ENCODE measurements around the gene RAB6A.
"Not testable (repeated sequence)": the region's sequence is repeated elsewhere in the genome, so short reads cannot be mapped to it uniquely, and the experiment has no call there.

Gene RAB6A

DNA sequence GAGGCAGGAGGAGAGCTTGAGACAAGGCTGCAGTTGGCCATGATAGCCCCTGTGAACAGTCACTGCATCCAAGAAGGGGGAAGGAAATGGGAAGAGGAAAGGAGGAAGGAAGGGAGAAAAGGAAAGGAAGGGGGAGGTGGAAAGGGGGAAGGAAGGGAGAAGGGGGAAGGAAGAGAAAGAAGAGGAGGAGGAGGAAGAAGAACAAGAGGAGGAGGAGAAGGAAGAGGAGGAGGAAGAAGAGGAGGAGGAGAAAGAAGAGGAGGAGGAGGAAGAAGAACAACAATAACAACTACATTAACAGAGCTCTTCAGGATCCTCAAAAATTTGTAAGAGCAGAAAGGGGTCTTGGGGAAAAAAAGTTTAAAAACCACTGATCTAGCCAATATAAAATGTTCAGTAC is 5.2 kb downstream of the RAB6A start:
- Histone ChIP-seq H3K4me2 (no peak overlapping the region), H3K36me3 (ENCODE audit: insufficient read depth) (no peaks in the 10 kb centered on the region), H3K27ac (no peak overlapping the region), H4K20me1 (ENCODE audit: insufficient read depth) (no peaks in the 10 kb centered on the region), H3K27me3 (ENCODE audit: insufficient read depth, low read depth) (no peaks in the 10 kb centered on the region), H3K9ac (no peak overlapping the region), H3K4me1 (ENCODE audit: low read depth, poor library complexity, severe bottlenecking) (peaks cover 16% of the 10 kb centered on the region), H2AFZ (ENCODE audit: low read depth) (no peak overlapping the region), H3K4me3 (IDR thresholded peaks at IDR 0.05; ENCODE audit: insufficient read depth, low read depth, low read length) (no peak overlapping the region), H3K79me2 (ENCODE audit: insufficient read depth, low read depth) (peaks cover 46% of the 10 kb centered on the region)
- TF ChIP-seq, protein P1, sequence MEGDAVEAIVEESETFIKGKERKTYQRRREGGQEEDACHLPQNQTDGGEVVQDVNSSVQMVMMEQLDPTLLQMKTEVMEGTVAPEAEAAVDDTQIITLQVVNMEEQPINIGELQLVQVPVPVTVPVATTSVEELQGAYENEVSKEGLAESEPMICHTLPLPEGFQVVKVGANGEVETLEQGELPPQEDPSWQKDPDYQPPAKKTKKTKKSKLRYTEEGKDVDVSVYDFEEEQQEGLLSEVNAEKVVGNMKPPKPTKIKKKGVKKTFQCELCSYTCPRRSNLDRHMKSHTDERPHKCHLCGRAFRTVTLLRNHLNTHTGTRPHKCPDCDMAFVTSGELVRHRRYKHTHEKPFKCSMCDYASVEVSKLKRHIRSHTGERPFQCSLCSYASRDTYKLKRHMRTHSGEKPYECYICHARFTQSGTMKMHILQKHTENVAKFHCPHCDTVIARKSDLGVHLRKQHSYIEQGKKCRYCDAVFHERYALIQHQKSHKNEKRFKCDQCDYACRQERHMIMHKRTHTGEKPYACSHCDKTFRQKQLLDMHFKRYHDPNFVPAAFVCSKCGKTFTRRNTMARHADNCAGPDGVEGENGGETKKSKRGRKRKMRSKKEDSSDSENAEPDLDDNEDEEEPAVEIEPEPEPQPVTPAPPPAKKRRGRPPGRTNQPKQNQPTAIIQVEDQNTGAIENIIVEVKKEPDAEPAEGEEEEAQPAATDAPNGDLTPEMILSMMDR (conservative IDR thresholded peaks at IDR 0.05; ENCODE audit: low read depth, low read length), result no peak

DNA sequence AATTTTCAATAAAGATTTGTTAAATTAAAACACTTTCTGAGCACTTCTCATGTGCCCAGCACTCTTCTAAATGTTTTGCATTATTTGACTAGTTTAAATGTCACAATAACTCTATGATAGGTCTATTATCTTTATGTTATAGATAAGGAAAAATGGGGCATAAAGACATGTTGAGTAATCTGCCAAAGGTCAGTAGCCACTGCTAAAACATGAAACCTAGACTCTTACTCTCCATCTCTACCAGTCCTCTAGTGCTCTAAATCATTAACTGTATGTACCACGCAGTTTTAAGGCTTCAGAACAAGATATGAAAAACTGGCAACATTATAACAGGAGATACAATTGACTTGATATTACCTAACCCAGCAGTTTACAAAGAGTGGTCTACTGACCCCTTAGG is 6.9 kb downstream of the RAB6A start:
- Histone ChIP-seq H2AFZ (ENCODE audit: low read depth) (no peak overlapping the region), H3K36me3 (ENCODE audit: insufficient read depth) (no peaks in the 10 kb centered on the region), H3K27me3 (ENCODE audit: insufficient read depth, low read depth) (no peaks in the 10 kb centered on the region), H3K4me3 (IDR thresholded peaks at IDR 0.05; ENCODE audit: insufficient read depth, low read depth, low read length) (no peak overlapping the region), H3K9ac (no peak overlapping the region), H3K79me2 (ENCODE audit: insufficient read depth, low read depth) (peaks cover 38% of the 10 kb centered on the region), H3K4me1 (ENCODE audit: low read depth, poor library complexity, severe bottlenecking) (peaks cover 9% of the 10 kb centered on the region), H3K27ac (no peak overlapping the region), H4K20me1 (ENCODE audit: insufficient read depth) (no peaks in the 10 kb centered on the region), H3K4me2 (no peak overlapping the region)
- TF ChIP-seq, protein P1 (conservative IDR thresholded peaks at IDR 0.05; ENCODE audit: low read depth, low read length), result no peak

DNA sequence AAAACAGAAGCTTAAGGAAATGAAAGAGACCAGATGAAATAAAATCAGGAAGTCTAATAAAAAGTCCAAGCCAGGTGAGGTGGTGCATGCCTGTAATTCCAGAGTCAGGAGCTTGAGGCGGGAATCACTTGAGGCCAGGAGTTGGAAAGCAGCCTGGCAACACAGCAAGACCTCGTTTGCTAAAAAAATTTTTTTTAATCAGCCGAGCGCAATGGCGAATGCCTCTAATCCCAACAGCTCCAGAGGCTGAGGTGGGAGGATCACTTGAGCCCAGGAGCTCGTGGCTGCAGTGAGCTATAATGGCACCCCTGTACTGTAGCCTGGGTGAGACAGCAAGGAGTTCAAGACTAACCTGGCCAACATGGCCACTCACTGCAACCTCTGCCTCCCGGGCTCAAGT is 8.0 kb downstream of the RAB6A start:
- no peak overlapping the region for H3K9ac ChIP-seq
- TF ChIP-seq, protein P1 (conservative IDR thresholded peaks at IDR 0.05; ENCODE audit: low read depth, low read length), result no peak
- no peak overlapping the region for H2AFZ ChIP-seq (ENCODE audit: low read depth)
- H3K27me3 ChIP-seq (ENCODE audit: insufficient read depth, low read depth), result no peaks in the 10 kb centered on the region
- no peak overlapping the region for H3K4me2 ChIP-seq
- no peaks in the 10 kb centered on the region for H3K36me3 ChIP-seq (ENCODE audit: insufficient read depth)
- no peaks in the 10 kb centered on the region for H3K4me1 ChIP-seq (ENCODE audit: low read depth, poor library complexity, severe bottlenecking)
- no peak overlapping the region for H3K4me3 ChIP-seq (IDR thresholded peaks at IDR 0.05; ENCODE audit: insufficient read depth, low read depth, low read length)
- peaks cover 38% of the 10 kb centered on the region for H3K79me2 ChIP-seq (ENCODE audit: insufficient read depth, low read depth)
- H3K27ac ChIP-seq, result no peak overlapping the region
- H4K20me1 ChIP-seq (ENCODE audit: insufficient read depth), result no peaks in the 10 kb centered on the region

DNA sequence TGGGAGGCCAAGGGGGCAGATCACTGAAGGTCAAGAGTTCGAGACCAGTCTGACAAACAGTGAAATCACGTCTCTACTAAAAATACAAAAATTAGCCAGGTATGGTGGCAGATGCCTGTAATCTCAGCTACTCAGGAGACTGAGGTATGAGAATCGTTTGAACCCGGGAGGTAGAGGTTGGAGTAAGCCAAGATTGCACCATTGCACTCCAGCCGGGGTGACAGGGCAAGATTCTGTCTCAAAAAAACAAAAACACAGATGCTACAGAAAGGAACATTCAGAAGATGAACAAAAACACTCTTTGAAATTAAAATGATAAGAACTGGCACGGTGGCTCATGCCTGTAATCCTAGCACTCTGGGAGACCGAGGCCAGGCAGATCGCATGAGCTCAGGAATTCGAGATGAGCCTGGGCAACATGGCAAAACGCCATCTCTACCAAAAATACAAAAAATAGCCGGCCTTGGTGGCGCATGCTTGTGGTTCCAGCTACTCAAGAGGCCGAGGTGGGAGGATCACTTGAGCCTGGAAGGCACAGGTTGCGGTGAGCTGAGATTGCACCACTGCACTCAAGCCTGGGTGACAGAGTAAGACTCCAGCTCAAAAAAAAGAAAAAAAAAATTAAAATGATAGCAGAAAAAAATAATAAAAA is 8.5 kb downstream of the RAB6A start:
- Histone ChIP-seq H3K27me3 (ENCODE audit: insufficient read depth, low read depth) (no peaks in the 10 kb centered on the region), H3K9ac (no peak overlapping the region), H3K27ac (no peak overlapping the region), H2AFZ (ENCODE audit: low read depth) (no peak overlapping the region), H3K4me2 (no peak overlapping the region), H3K4me3 (IDR thresholded peaks at IDR 0.05; ENCODE audit: insufficient read depth, low read depth, low read length) (no peak overlapping the region), H3K79me2 (ENCODE audit: insufficient read depth, low read depth) (peaks cover 33% of the 10 kb centered on the region), H4K20me1 (ENCODE audit: insufficient read depth) (no peaks in the 10 kb centered on the region), H3K36me3 (ENCODE audit: insufficient read depth) (no peaks in the 10 kb centered on the region), H3K4me1 (ENCODE audit: low read depth, poor library complexity, severe bottlenecking) (no peaks in the 10 kb centered on the region)
- TF ChIP-seq, protein P1 (conservative IDR thresholded peaks at IDR 0.05; ENCODE audit: low read depth, low read length), result no peak

DNA sequence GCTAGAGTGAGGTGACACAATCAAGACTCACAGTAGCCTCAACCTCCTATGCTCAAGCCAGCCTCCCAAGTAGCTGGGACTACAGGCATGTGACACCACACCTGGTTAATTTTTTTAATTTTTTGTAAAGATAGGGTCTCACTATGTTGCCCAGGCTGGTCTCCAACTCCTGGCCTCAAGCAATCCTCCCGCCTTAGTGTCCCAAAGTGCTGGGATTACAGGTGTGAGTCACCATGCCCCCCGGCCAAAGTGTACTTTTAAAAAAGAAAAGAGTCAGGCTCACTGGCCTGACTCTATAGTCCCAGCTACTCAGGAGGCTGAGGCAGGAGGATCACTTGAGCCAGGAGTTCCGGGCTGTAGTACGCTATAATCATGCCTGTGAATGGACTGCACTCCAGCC is 10.0 kb downstream of the RAB6A start:
- H3K79me2 ChIP-seq (ENCODE audit: insufficient read depth, low read depth), result peaks cover 22% of the 10 kb centered on the region; the same call in 1 of the 2 replicates

More for the DNA sequence above, 10.0 kb downstream of the RAB6A start:
- H3K36me3 ChIP-seq (ENCODE audit: insufficient read depth); H4K20me1 ChIP-seq (ENCODE audit: insufficient read depth); H3K4me3 ChIP-seq (IDR thresholded peaks at IDR 0.05; ENCODE audit: insufficient read depth, low read depth, low read length); H3K27me3 ChIP-seq (ENCODE audit: insufficient read depth, low read depth); H3K4me2 ChIP-seq; H2AFZ ChIP-seq (ENCODE audit: low read depth); H3K27ac ChIP-seq; H3K9ac ChIP-seq; H3K4me1 ChIP-seq (ENCODE audit: low read depth, poor library complexity, severe bottlenecking): not testable (repeated sequence)
